Globus pallidus (tissue), 1 donor: ENCODE measurements around the gene LAMP5.

Experiments used
- DNase-seq: peaks from one replicate; pipeline ENCODE4 v3.0.0-alpha.2; 2015; ENCODE audit warnings: low spot score

LAMP5 gene

DNA sequence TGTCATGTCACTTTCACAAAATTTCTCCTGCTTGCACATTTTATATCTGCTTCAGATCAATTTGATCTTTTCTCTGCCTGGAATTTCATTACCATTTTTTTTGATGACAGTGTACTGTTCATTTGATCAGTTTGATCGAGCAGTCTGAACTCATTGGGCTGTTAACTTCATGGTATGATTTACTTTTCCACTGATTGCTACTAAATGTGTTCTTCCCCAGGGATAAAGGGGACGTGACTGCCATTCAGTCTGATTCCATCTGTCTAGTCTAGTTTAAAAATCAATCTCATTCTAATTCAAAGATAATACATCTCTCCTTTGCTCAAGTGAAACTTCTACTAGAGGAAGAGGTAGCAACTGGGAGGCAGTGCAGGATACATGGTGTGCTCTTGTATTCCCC is 21.1 kb downstream of the LAMP5 start:
- no peak for DNase-seq

GRCh38 chr20:9543214-9543613 is 28.8 kb downstream of the LAMP5 start:
- DNase-seq = no peak

GRCh38 chr20:9550283-9550682 is 35.9 kb downstream of the LAMP5 start:
- no peak for DNase-seq

DNA sequence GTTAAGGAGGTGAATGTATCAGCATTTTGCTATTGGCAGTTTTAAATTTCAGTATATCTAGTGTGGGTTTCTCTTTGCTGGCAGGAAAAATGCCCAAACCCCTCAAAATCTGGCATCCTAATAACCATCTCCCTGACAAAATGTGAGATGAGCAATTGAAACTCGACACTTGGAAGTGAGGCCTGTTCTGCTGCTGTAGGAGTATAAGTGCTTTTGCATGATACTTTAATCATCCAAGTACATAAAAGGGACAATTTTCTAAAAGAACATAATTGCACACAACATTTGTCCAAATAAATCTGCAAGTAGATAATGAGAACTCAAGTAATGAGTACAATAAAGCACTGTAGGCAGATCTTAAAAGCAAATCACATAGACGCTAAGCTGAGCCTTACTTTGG is 36.5 kb downstream of the LAMP5 start:
- DNase-seq = no peak

- DNase-seq = no peak
Measured at GRCh38 chr20:9551808-9552550, 37.6 kb downstream of the LAMP5 start.

- DNase-seq = no peak
Measured at GRCh38 chr20:9555781-9556180, 41.4 kb downstream of the LAMP5 start.

DNA sequence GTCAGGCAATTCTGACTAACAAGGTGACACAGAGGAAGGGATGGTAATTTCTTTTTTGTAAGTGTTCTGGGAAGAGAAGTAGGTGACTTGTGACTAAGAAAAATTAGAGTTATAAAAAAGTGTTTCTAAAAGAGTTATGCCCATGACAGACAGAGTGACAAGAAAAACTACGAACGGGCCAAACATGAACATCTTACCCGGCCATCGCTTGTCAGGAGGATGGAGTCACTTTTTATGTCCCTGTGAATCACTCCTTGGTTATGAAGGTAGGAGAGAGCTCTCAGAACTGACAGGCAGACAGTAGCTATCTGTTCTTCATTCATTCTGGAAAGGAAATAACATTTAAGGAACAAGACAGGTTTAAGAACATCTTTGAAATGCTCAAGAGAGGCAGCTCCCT is 43.0 kb downstream of the LAMP5 start:
- DNase-seq = no peak

GRCh38 chr20:9565910-9566550 is 51.6 kb downstream of the LAMP5 start:
- no peak for DNase-seq

DNA sequence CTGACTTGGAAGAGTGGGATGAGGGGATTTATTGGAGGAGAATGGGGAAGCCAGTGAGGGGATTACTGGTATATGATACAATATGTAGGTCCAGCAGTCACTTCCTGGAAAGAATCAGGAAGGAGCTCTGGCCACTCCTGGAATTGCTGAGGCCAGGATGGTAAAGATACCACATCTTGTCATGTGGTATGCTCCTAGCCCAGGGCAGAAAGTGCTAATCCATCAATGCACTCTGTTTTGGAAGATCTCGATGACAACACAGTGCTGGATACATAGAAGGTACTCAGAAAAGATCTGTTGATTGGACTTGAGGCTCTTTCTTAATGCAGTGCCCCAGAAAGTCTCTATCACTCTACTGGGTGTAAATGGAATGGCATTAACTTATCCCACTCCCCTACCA is 52.6 kb downstream of the LAMP5 start:
- no peak for DNase-seq

DNA sequence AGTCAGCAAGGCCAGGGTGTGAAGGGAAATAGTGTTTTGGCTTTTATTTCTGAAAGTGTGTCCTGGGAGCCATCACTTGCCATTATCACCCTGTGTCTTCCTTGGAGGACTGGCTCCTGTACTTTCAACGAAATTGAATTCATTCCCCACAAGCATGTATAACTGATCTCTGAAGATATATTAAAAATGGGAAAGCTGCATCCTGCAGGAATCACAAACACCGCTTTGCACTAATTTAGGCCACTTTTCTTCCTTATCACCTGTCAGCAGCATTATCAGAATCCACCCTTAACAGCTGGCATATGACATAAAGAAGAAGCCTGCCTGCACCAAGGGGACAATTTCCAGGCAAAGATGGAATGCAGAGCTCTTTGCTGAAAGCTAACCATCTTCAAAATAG is 56.2 kb downstream of the LAMP5 start:
- DNase-seq = no peak

DNA sequence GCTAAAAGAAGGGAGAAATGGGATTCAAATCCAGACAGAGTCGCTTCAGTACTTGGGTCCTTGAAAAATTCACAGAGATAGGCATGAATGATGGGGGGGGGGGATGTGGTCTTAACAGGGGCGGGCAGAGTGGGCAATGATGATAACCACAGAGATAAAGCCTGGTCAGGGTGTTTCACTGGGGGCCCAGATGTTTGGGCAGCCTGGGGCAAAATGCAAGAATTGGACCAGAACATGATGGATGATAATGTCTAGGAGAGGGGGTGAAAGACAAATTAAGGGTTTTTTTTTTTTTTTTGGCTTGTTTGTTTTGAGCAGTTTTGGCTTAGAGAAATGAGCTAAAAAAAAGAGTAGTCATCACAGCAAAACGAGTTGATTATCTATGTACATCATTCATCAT is 57.4 kb downstream of the LAMP5 start:
- no peak for DNase-seq

- DNase-seq = no peak
Measured at GRCh38 chr20:9572670-9573069, 58.3 kb downstream of the LAMP5 start.

DNA sequence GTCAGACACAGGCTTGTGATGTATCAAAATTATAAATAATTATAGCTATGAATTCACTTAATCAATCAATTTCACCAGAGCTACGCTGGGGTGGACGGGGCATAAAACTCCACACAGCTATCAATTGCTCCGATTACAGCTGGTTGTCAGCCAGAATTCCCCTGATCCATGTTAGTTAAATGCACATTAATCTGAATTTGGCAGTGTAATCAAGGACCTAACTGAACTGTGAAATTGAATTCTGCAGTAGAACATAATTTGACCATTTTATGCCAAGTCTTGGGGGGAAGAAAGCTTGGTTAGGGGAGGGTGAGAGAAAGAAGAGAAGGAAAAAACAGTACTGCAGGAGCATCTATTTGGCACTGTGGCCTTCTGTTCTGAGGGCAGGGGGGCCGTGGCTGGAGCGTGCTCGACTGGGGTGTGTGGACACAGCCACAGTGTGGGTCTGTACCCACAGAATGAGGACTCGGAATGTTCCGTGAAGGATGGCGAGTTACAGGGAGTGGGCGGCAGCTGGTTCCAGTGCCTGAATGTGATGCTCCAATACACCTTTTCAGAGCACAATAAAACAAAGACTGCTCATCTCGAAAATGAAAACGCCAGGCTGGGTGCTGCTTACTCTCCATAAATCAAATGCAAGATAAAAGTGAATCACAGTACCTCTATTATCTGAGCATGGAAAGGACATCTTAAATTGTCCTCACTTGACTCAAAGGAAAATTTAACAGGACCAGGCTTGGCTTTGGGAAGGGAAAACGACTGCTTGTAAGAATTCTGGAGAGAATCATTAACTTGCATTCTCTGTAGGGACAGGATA is 59.2 kb downstream of the LAMP5 start:
- DNase-seq = no peak

- no peak for DNase-seq
Measured at GRCh38 chr20:9574181-9574580, 59.8 kb downstream of the LAMP5 start.

DNA sequence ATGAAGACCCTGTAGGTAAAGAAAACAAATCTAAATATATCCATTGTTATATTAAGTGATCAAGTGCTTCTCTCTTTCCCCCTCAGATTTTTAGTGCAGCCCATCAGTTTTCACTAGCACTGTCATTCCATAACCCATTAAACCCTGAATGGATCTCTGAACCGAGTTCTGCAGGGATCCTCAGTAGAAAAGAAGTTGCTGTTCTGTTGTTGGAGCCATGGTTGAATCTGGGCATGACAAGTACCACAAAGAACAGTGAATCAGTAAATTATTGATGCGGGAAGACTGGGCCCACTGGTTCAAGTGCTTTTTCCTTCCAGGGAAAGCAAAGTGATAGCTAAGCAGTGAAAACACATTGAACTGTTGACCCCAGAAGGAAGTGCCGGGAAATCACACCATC is 60.4 kb downstream of the LAMP5 start:
- DNase-seq = no peak

GRCh38 chr20:9575836-9576235 is 61.4 kb downstream of the LAMP5 start:
- no peak for DNase-seq

- no peak for DNase-seq
Measured at GRCh38 chr20:9576695-9577094, 62.3 kb downstream of the LAMP5 start.

DNA sequence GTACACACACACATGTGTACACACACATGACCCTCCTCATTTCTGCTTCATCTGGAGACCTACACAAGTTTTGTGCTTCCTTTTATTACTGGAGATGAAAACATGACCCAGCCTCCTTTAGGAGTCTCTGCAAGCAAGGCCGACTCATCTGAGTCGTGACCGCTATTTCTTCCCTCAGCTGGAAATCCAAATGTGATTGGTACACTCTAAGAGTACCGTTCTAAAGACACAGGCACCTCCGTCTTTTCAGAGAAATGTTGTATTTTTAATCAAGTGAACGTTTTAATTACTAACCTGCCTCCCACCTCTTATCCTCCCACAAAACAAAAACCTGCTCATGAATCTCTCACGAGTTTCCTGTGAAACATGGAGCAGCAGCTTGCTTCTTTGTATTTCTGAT is 63.0 kb downstream of the LAMP5 start:
- no peak for DNase-seq

DNA sequence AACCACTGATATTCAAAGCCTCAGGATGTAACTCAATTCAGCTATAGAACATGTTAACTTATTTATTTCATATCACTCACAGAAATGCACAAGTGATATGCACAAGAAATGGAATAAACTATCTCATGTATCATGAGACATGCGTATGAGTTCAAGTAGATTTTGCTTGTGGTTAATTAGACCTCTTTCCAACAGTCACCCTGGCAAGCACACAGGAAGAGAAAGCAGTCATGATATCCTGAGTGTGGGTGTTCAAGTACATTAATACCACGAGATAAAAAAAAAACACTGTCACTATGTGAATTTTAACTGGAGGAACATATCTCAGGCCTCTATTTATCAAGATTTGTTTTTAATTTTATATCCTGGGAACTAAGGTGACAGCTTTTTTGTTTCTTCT is 64.2 kb downstream of the LAMP5 start:
- DNase-seq = no peak
